ENCODE results near the gene LTBP2.

Gene LTBP2

DNA sequence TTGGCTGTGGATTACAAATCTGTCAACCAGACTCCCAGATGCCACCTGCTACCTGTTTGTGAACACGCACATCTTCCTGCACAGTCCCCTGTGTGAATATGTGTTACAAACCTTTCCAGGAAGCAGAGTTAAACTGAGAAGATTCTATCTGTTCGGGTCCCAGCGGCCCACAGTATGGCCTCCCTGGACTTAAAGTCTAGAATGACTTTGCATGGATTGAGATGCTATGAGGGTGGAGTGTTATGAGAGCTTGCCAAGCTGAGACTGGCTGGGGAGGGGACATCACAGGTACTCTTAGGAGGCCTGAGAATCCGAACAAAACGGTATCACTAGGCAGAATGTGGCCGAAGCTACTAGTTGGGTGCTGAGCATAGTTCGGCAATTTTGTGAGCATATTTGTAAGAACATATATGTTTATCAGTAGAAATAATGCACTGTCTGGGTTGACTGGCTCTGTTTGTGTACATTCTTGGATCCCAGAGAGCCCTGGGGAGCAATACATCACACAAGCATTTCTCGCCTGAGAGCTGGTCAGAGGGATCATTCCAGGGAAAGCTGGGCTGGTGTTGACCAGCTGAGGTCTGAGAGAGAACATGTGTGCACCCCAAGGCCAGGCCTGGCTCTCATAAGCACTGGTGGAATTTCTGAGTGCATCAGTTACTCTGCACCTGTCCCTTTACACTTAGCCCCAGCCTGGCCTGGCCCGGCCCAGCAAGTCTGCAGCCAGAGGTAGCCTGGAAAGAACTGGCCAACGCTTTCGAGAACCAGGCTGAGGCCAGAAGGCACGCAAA is 29.8 kb upstream of the LTBP2 start (continued):
- TF ChIP-seq ZNF266 (tag by site-specific recombination; IDR thresholded peaks at IDR 0.05; ENCODE audit: low read depth), result no peak

DNA sequence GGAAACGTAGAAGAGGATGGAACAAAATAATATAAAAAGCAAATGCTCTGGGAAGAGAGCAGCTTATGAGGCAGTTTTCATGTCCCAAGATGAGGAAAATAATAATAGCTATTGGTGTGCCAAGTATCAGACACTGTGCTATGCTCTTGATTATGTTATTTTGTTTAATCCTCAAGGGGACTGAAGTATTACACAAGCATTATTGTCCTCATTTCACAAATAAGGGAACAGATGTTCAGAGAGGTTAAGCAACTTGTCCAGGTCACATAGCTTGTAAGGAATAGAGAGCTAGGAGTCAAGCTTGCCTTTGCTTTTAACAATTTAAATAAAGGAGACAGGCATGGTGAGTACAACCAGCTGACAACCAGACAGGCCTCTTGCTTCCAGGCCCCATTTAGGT is 26.9 kb upstream of the LTBP2 start:
- H3K36me3 ChIP-seq (ENCODE audit: control insufficient read depth in 2 of 2, insufficient read depth in 1 of 2, low read length in 2 of 2), result no peaks in the 10 kb centered on the region
- no peaks in the 10 kb centered on the region for H3K4me1 ChIP-seq (ENCODE audit: control insufficient read depth, insufficient read depth, low read length)
- TF ChIP-seq YY1 (tag by site-specific recombination; IDR thresholded peaks at IDR 0.05) (no peak), ZNF544 (tag by site-specific recombination; IDR thresholded peaks at IDR 0.05) (no peak), ZNF501 (tag by site-specific recombination; IDR thresholded peaks at IDR 0.05) (no peak), ZNF529 (tag by site-specific recombination; IDR thresholded peaks at IDR 0.05; ENCODE audit: insufficient replicate concordance) (no peak), ZNF677 (tag by site-specific recombination; IDR thresholded peaks at IDR 0.05) (no peak), ZNF792 (tag by site-specific recombination; IDR thresholded peaks at IDR 0.05) (no peak), KLF16 (tag by site-specific recombination; IDR thresholded peaks at IDR 0.05) (no peak), ZNF239 (tag by site-specific recombination; IDR thresholded peaks at IDR 0.05) (no peak), SP3 (tag by site-specific recombination; IDR thresholded peaks at IDR 0.05) (no peak)
- TF ChIP-seq, protein P1, sequence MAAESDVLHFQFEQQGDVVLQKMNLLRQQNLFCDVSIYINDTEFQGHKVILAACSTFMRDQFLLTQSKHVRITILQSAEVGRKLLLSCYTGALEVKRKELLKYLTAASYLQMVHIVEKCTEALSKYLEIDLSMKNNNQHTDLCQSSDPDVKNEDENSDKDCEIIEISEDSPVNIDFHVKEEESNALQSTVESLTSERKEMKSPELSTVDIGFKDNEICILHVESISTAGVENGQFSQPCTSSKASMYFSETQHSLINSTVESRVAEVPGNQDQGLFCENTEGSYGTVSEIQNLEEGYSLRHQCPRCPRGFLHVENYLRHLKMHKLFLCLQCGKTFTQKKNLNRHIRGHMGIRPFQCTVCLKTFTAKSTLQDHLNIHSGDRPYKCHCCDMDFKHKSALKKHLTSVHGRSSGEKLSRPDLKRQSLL (tag by site-specific recombination; IDR thresholded peaks at IDR 0.05), result no peak
- TF ChIP-seq, protein P2, sequence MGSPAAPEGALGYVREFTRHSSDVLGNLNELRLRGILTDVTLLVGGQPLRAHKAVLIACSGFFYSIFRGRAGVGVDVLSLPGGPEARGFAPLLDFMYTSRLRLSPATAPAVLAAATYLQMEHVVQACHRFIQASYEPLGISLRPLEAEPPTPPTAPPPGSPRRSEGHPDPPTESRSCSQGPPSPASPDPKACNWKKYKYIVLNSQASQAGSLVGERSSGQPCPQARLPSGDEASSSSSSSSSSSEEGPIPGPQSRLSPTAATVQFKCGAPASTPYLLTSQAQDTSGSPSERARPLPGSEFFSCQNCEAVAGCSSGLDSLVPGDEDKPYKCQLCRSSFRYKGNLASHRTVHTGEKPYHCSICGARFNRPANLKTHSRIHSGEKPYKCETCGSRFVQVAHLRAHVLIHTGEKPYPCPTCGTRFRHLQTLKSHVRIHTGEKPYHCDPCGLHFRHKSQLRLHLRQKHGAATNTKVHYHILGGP (tag by site-specific recombination; IDR thresholded peaks at IDR 0.05), result no peak
- TF ChIP-seq, protein P3, sequence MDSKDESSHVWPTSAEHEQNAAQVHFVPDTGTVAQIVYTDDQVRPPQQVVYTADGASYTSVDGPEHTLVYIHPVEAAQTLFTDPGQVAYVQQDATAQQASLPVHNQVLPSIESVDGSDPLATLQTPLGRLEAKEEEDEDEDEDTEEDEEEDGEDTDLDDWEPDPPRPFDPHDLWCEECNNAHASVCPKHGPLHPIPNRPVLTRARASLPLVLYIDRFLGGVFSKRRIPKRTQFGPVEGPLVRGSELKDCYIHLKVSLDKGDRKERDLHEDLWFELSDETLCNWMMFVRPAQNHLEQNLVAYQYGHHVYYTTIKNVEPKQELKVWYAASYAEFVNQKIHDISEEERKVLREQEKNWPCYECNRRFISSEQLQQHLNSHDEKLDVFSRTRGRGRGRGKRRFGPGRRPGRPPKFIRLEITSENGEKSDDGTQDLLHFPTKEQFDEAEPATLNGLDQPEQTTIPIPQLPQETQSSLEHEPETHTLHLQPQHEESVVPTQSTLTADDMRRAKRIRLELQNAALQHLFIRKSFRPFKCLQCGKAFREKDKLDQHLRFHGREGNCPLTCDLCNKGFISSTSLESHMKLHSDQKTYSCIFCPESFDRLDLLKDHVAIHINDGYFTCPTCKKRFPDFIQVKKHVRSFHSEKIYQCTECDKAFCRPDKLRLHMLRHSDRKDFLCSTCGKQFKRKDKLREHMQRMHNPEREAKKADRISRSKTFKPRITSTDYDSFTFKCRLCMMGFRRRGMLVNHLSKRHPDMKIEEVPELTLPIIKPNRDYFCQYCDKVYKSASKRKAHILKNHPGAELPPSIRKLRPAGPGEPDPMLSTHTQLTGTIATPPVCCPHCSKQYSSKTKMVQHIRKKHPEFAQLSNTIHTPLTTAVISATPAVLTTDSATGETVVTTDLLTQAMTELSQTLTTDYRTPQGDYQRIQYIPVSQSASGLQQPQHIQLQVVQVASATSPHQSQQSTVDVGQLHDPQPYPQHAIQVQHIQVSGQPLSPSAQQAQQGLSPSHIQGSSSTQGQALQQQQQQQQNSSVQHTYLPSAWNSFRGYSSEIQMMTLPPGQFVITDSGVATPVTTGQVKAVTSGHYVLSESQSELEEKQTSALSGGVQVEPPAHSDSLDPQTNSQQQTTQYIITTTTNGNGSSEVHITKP (tag by site-specific recombination; IDR thresholded peaks at IDR 0.05), result no peak
- TF ChIP-seq, protein P4, sequence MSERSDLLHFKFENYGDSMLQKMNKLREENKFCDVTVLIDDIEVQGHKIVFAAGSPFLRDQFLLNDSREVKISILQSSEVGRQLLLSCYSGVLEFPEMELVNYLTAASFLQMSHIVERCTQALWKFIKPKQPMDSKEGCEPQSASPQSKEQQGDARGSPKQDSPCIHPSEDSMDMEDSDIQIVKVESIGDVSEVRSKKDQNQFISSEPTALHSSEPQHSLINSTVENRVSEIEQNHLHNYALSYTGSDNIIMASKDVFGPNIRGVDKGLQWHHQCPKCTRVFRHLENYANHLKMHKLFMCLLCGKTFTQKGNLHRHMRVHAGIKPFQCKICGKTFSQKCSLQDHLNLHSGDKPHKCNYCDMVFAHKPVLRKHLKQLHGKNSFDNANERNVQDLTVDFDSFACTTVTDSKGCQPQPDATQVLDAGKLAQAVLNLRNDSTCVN (tag by site-specific recombination; optimal IDR thresholded peaks at IDR 0.05), result no peak
- CTCF ChIA-PET, result interaction anchor here (0.5 to 0.8 kb wide), 2 partner anchors 27 to 80 kb away, joined by 3 to 4 read pairs; partner anchors contain the start of gene LTBP2
- no peak overlapping the region for H3K27ac ChIP-seq (ENCODE audit: extremely low read depth, low read depth, low read length)
- H3K4me3 ChIP-seq (ENCODE audit: low read depth, low read length), result no peak overlapping the region
- no peaks in the 10 kb centered on the region for H3K9me3 ChIP-seq (ENCODE audit: control insufficient read depth, insufficient read depth, low read depth, low read length)
- POLR2A ChIA-PET, result no interaction called here

DNA sequence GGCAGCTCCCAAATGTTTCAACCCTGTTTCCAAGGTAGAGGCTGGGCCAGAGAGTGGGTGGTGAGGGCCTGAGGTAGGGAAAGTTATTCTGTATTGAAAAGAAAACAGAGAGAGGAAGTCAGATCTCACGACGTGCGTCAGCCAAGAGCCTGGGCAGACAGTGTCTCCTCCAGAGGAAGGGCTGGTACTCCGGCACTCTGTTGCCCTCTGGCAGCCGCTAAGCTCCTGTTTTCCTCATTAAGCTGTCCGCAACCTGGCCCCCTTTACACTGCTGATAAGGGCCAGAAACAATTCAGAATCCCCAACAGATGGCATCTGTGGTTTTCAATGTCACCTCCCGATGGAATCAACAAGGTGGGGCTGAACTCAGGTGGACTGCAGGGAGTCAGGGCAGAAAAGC is 26.0 kb upstream of the LTBP2 start:
- Histone ChIP-seq H3K9me3 (ENCODE audit: control insufficient read depth, insufficient read depth, low read depth, low read length) (no peaks in the 10 kb centered on the region), H3K27ac (ENCODE audit: extremely low read depth, low read depth, low read length) (no peak overlapping the region), H3K36me3 (ENCODE audit: control insufficient read depth in 2 of 2, insufficient read depth in 1 of 2, low read length in 2 of 2) (no peaks in the 10 kb centered on the region), H3K4me3 (ENCODE audit: low read depth, low read length) (no peak overlapping the region), H3K4me1 (ENCODE audit: control insufficient read depth, insufficient read depth, low read length) (no peaks in the 10 kb centered on the region)
- CTCF ChIA-PET, result no interaction called here
- POLR2A ChIA-PET, result no interaction called here
- TF ChIP-seq ZNF561 (tag by site-specific recombination; IDR thresholded peaks at IDR 0.05; ENCODE audit: borderline replicate concordance) (no peak), SALL2 (tag by site-specific recombination; IDR thresholded peaks at IDR 0.05; ENCODE audit: borderline replicate concordance) (no peak), KLF1 (tag by site-specific recombination; IDR thresholded peaks at IDR 0.05) (no peak), OSR2 (tag by site-specific recombination; IDR thresholded peaks at IDR 0.05) (no peak), ZNF416 (tag by site-specific recombination; IDR thresholded peaks at IDR 0.05) (no peak), ZNF747 (tag by site-specific recombination; IDR thresholded peaks at IDR 0.05) (no peak), ZNF174 (tag by site-specific recombination; IDR thresholded peaks at IDR 0.05) (no peak)
- TF ChIP-seq, protein P1 (tag by site-specific recombination; IDR thresholded peaks at IDR 0.05), result no peak
